OCI-LY7 (cell line): ENCODE measurements around the gene C9orf50. TPM values are rescaled to one million over a fixed set of nuclear protein-coding genes. Genes with fewer than 3 reads are reported as not detected.
A peak's percentile ranks its signal among the peaks of the same experiment; 100 is the strongest.

ENCODE experiments used
- BruUV-seq: library from RNA; stranded (reverse); fragments of 400-500 nt; replicated peaks from 2 replicates; lab custom pipeline; 2021; lab: Mats Ljungman, UMichigan
- CTCF ChIA-PET: fragments of 300-600 bp; sonication (Branson Sonifier 250); formaldehyde crosslinking; loops from one replicate; lab custom pipeline; 2022; ENCODE audit warnings: antibody characterized with exemption; ENCODE audit not compliant: unreplicated experiment; lab: Charles Lee
- POLR2A ChIA-PET: fragments of 300-600 bp; sonication (Branson Sonifier 250); formaldehyde crosslinking; loops from one replicate; lab custom pipeline; 2022; ENCODE audit warnings: antibody characterized with exemption; lab: Charles Lee
- DNase-seq: peaks from one replicate; pipeline ENCODE4 v3.0.0-alpha.2; 2015; ENCODE audit warnings: low spot score
- H2AFZ ChIP-seq: fragments of 200-600 bp; sonication (generic), shearing (Covaris generic); 2 replicates; pipeline ENCODE4 v1.6.1; 2014; ENCODE audit warnings: mild to moderate bottlenecking, antibody characterized with exemption, low read length, moderate library complexity
- H3K27ac ChIP-seq: fragments of 200-600 bp; sonication (generic); 2 replicates; pipeline ENCODE4 v1.5.1; 2014; ENCODE audit warnings: mixed run types, low read depth, mild to moderate bottlenecking, moderate library complexity, low read length, inconsistent platforms; ENCODE audit not compliant: poor library complexity, severe bottlenecking
- H3K36me3 ChIP-seq: fragments of 200-600 bp; sonication (generic); 2 replicates; pipeline ENCODE4 v1.6.1; 2014; ENCODE audit warnings: mild to moderate bottlenecking, antibody characterized with exemption, low read length, moderate library complexity, mixed read lengths; ENCODE audit not compliant: insufficient read depth
- H3K4me1 ChIP-seq: fragments of 200-600 bp; sonication (generic); 2 replicates; pipeline ENCODE4 v1.5.1; 2014; ENCODE audit warnings: mild to moderate bottlenecking, low read length; ENCODE audit not compliant: insufficient read depth, poor library complexity, severe bottlenecking
- H3K4me2 ChIP-seq: fragments of 200-600 bp; sonication (generic); 2 replicates; pipeline ENCODE4 v1.6.1; 2014; ENCODE audit warnings: mild to moderate bottlenecking, low read length
- H3K4me3 ChIP-seq: fragments of 200-600 bp; sonication (generic); 2 replicates; pipeline ENCODE4 v1.5.1; 2014; ENCODE audit warnings: mild to moderate bottlenecking, low read depth, low read length; ENCODE audit not compliant: poor library complexity, severe bottlenecking
- H3K79me2 ChIP-seq: fragments of 200-600 bp; sonication (generic); 2 replicates; pipeline ENCODE4 v1.6.1; 2016; ENCODE audit warnings: low read depth, mild to moderate bottlenecking, low read length, moderate library complexity, mixed read lengths; ENCODE audit not compliant: insufficient read depth
- H3K9me2 ChIP-seq: fragments of 200-600 bp; sonication (generic); 2 replicates; pipeline ENCODE4 v1.6.1; 2016; ENCODE audit warnings: mild to moderate bottlenecking, low read length, mixed read lengths; ENCODE audit not compliant: insufficient read depth
- H3K9me3 ChIP-seq: fragments of 200-600 bp; sonication (generic); 2 replicates; pipeline ENCODE4 v1.6.1; 2014; ENCODE audit warnings: mild to moderate bottlenecking, mixed run types, low read length, mixed read lengths
- H4K20me1 ChIP-seq: fragments of 200-600 bp; sonication (generic); 2 replicates; pipeline ENCODE4 v1.6.1; 2014; ENCODE audit warnings: mild to moderate bottlenecking, antibody characterized with exemption, low read length, moderate library complexity, mixed read lengths; ENCODE audit not compliant: insufficient read depth
- EZH2phosphoT487 ChIP-seq: fragments of 200-600 bp; sonication (generic); IDR thresholded peaks from 2 replicates; pipeline ENCODE4 v1.6.1; 2018; ENCODE audit warnings: low read depth, borderline replicate concordance, mild to moderate bottlenecking, mixed run types, antibody characterized with exemption, low read length, moderate library complexity, mixed read lengths
- intact Hi-C: fragments of 100-400 bp; cut with micrococcal nuclease; formaldehyde crosslinking; loops from one replicate; pipeline ENCODE4 v1.10.0; 2022; ENCODE audit not compliant: unreplicated experiment
- total RNA-seq, 2 experiments: library from RNA; depleted of rRNA in 1 of 2; stranded (reverse); fragments of >200 nt in 1 of 2; shearing (Covaris generic) in 1 of 2; gene quantifications; 2 replicates each; pipeline ENCODE4 v1.2.3, GENCODE V29; 2014 to 2022
- TF ChIP-seq, protein P1 (sequence below): fragments of 200-600 bp; sonication (generic); conservative IDR thresholded peaks from 2 replicates; pipeline ENCODE4 v1.5.1; 2014; ENCODE audit warnings: mild to moderate bottlenecking, antibody characterized with exemption, low read length, moderate library complexity, mixed read lengths

The C9orf50 gene
- total RNA-seq, 2 experiments from 2014 or later = not detected

DNA sequence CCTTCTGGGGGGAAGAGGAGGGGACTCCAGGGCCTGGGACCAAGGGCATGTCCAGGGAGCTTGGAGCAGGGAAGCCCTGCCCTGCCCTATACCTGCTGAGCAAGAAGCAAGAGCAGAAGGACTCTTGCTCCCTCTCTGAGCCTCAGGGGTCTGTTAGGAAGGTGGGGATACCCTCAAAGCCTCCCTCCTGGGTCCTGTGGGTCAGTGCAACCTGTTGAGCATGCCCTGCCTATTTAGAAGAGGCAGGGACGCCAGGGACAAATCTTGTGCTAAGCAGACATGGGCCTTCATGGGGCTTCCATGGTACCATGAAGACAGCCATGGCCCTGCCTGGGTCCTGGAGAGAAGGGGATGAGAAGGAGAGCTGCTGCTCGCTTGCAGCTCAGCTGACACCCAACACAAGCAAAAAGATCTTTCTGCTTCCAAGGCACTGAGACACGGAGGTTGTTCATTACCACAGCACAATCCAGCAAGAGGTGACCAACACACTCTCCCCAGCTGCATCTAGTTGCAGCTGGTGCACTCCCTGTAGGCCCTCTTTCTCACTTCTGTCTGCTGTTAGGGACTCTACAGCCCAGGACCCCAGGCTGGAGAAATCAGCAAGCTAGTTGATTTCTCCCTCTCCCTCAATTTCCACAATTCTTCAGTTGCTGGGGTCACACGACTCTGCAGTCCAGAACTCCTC is 39.3 kb downstream of the C9orf50 start:
- CTCF ChIA-PET = interaction anchor here (0.6 kb wide), 1 partner anchor 441 kb away, joined by 3 read pairs; no protein-coding TSS in a partner anchor
- POLR2A ChIA-PET = interaction anchor here (0.6 kb wide), 1 partner anchor 44 kb away, joined by 3 read pairs; the partner anchor contains the start of gene NTMT1

GRCh38 chr9:129580211-129580915 is 40.5 kb downstream of the C9orf50 start:
- H3K4me3 ChIP-seq = peak overlapping the region; percentile 37
- H3K79me2 ChIP-seq = no peaks in the 10 kb centered on the region
- H3K9me2 ChIP-seq = no peaks in the 10 kb centered on the region
- peak; percentile 66 for DNase-seq
- ChIA-PET POLR2A (interaction anchor here (1.0 kb wide), 1 partner anchor 121 kb away, joined by 3 read pairs; no protein-coding TSS in a partner anchor), CTCF (no interaction called here)
- H3K9me3 ChIP-seq = no peaks in the 10 kb centered on the region
- H3K4me2 ChIP-seq = peak overlapping the region; percentile 69
- peak overlapping the region; percentile 52; the same call in 1 of the 2 replicates for H2AFZ ChIP-seq
- intact Hi-C loops = no loop called here
- H4K20me1 ChIP-seq = no peaks in the 10 kb centered on the region
- no TSS peak for BruUV-seq
- no peak overlapping the region for H3K27ac ChIP-seq
- peaks cover 50% of the 10 kb centered on the region for H3K4me1 ChIP-seq
- no peaks in the 10 kb centered on the region for H3K36me3 ChIP-seq
- TF ChIP-seq, protein P1, sequence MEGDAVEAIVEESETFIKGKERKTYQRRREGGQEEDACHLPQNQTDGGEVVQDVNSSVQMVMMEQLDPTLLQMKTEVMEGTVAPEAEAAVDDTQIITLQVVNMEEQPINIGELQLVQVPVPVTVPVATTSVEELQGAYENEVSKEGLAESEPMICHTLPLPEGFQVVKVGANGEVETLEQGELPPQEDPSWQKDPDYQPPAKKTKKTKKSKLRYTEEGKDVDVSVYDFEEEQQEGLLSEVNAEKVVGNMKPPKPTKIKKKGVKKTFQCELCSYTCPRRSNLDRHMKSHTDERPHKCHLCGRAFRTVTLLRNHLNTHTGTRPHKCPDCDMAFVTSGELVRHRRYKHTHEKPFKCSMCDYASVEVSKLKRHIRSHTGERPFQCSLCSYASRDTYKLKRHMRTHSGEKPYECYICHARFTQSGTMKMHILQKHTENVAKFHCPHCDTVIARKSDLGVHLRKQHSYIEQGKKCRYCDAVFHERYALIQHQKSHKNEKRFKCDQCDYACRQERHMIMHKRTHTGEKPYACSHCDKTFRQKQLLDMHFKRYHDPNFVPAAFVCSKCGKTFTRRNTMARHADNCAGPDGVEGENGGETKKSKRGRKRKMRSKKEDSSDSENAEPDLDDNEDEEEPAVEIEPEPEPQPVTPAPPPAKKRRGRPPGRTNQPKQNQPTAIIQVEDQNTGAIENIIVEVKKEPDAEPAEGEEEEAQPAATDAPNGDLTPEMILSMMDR = no peak
- TF ChIP-seq EZH2phosphoT487 = no peak

More for the DNA sequence above, 39.3 kb downstream of the C9orf50 start:
- BruUV-seq = no TSS peak
- Histone ChIP-seq H3K4me3 (no peak overlapping the region), H3K9me2 (no peaks in the 10 kb centered on the region), H3K4me1 (peaks cover 56% of the 10 kb centered on the region), H4K20me1 (no peaks in the 10 kb centered on the region), H2AFZ (0 out of 2 replicates have a peak overlapping the region, but pooled peaks have one; percentile 0), H3K27ac (no peak overlapping the region), H3K79me2 (no peaks in the 10 kb centered on the region), H3K36me3 (no peaks in the 10 kb centered on the region), H3K9me3 (no peaks in the 10 kb centered on the region), H3K4me2 (peak overlapping the region; percentile 18)
- intact Hi-C loops = no loop called here
- DNase-seq = peak; percentile 46
- TF ChIP-seq, protein P1 = no peak
- no peak for TF ChIP-seq EZH2phosphoT487
